IMR-90 (cell line): ENCODE data around the gene TMOD2. TPM values are rescaled to one million over a fixed set of nuclear protein-coding genes. Genes with fewer than 3 reads are reported as not detected.

Source experiments
- ATAC-seq: fragments of 200-7000 bp; cut with Tn5 transposase; 2 replicates; pipeline ENCODE4 v1.9.1; 2020; ENCODE audit warnings: low read depth, mild to moderate bottlenecking, moderate library complexity
- BruUV-seq: library from RNA; stranded (reverse); fragments of 400-500 nt; replicated peaks from 2 replicates; lab custom pipeline; 2021; lab: Mats Ljungman, UMichigan
- CTCF ChIA-PET: fragments of 300-600 bp; formaldehyde crosslinking; extraction: SDS; loops from one replicate; lab custom pipeline; 2021; ENCODE audit warnings: antibody characterized with exemption; lab: Yijun Ruan, JAX
- POLR2A ChIA-PET: fragments of 300-600 bp; sonication (Branson Sonifier 250); formaldehyde crosslinking; loops from one replicate; lab custom pipeline; 2022; ENCODE audit warnings: antibody characterized with exemption; ENCODE audit not compliant: unreplicated experiment; lab: Charles Lee
- DNase-seq: peaks from one replicate; pipeline ENCODE4 v3.0.0; 2013
- H2AFZ ChIP-seq: replicated peaks from 2 replicates; pipeline ENCODE3; 2013; ENCODE audit warnings: low read length, mild to moderate bottlenecking; ENCODE audit not compliant: poor library complexity
- H2AK5ac ChIP-seq: 2 replicates; pipeline ENCODE4 v1.6.1; 2013; ENCODE audit warnings: low read depth, low read length, inconsistent platforms
- H2AK9ac ChIP-seq: replicated peaks from 2 replicates; pipeline ENCODE3; 2013; ENCODE audit warnings: mild to moderate bottlenecking, low read depth, low read length, moderate library complexity; ENCODE audit not compliant: poor library complexity
- H2BK120ac ChIP-seq: 2 replicates; pipeline ENCODE4 v1.6.1; 2013; ENCODE audit warnings: low read depth, low read length, inconsistent platforms
- H2BK15ac ChIP-seq: 3 replicates; pipeline ENCODE4 v1.6.1; 2013; ENCODE audit warnings: low read depth, low read length, inconsistent platforms
- H2BK20ac ChIP-seq: 2 replicates; pipeline ENCODE4 v1.6.1; 2013; ENCODE audit warnings: low read depth, mild to moderate bottlenecking, inconsistent platforms, low read length, moderate library complexity
- H2BK5ac ChIP-seq: 2 replicates; pipeline ENCODE4 v1.6.1; 2013; ENCODE audit warnings: mild to moderate bottlenecking, low read depth, low read length, inconsistent platforms; ENCODE audit not compliant: poor library complexity, severe bottlenecking
- H3K14ac ChIP-seq: replicated peaks from 2 replicates; pipeline ENCODE4 v1.6.1; 2013; ENCODE audit warnings: low read depth, low read length, inconsistent platforms
- H3K18ac ChIP-seq: 2 replicates; pipeline ENCODE4 v1.6.1; 2013; ENCODE audit warnings: low read depth, low read length, control low read depth
- H3K23ac ChIP-seq: 2 replicates; pipeline ENCODE4 v1.6.1; 2013; ENCODE audit warnings: low read depth, low read length, inconsistent platforms
- H3K27ac ChIP-seq: 2 replicates; pipeline ENCODE4 v1.5.1; 2013; ENCODE audit warnings: mild to moderate bottlenecking, control low read depth, low read length; ENCODE audit not compliant: insufficient read depth
- H3K27me3 ChIP-seq: 2 replicates; pipeline ENCODE4 v1.6.1; 2013; ENCODE audit warnings: low read length; ENCODE audit not compliant: control insufficient read depth, insufficient read depth
- H3K36me3 ChIP-seq: 2 replicates; pipeline ENCODE4 v1.6.1; 2013; ENCODE audit warnings: low read length, mixed read lengths; ENCODE audit not compliant: control insufficient read depth, insufficient read depth
- H3K4ac ChIP-seq: 2 replicates; pipeline ENCODE4 v1.6.1; 2013; ENCODE audit warnings: low read depth, low read length, inconsistent platforms
- H3K4me1 ChIP-seq: 2 replicates; pipeline ENCODE4 v1.6.1; 2013; ENCODE audit warnings: low read length, mixed read lengths; ENCODE audit not compliant: control insufficient read depth, insufficient read depth
- H3K4me2 ChIP-seq: 2 replicates; pipeline ENCODE4 v1.6.1; 2013; ENCODE audit warnings: low read depth, mild to moderate bottlenecking, control low read depth, low read length, moderate library complexity
- H3K4me3 ChIP-seq: 2 replicates; pipeline ENCODE4 v1.5.1; 2013; ENCODE audit warnings: low read depth, mild to moderate bottlenecking, control low read depth, low read length, moderate library complexity; ENCODE audit not compliant: insufficient read depth
- H3K56ac ChIP-seq: 2 replicates; pipeline ENCODE4 v1.6.1; 2013; ENCODE audit warnings: low read length, inconsistent platforms; ENCODE audit not compliant: insufficient read depth; ENCODE audit errors: extremely low read depth
- H3K79me1 ChIP-seq, 2 experiments: 2 replicates each; pipeline ENCODE4 v1.6.1; 2013; ENCODE audit warnings: low read length in 2 of 2, inconsistent platforms in 1 of 2, low read depth in 1 of 2
- H3K9ac ChIP-seq: 2 replicates; pipeline ENCODE4 v1.6.1; 2013; ENCODE audit warnings: low read depth, low read length, control low read depth
- H3K9me1 ChIP-seq: 2 replicates; pipeline ENCODE4 v1.6.1; 2013; ENCODE audit warnings: low read length, inconsistent platforms; ENCODE audit not compliant: insufficient read depth
- H3K9me3 ChIP-seq: 2 replicates; pipeline ENCODE4 v1.6.1; 2013; ENCODE audit warnings: low read length; ENCODE audit not compliant: control insufficient read depth, insufficient read depth
- H4K20me1 ChIP-seq: 2 replicates; pipeline ENCODE4 v1.6.1; 2013; ENCODE audit warnings: low read length, inconsistent platforms; ENCODE audit not compliant: insufficient read depth
- H4K5ac ChIP-seq: 2 replicates; pipeline ENCODE4 v1.6.1; 2013; ENCODE audit warnings: mild to moderate bottlenecking, low read depth, low read length, control low read depth
- H4K8ac ChIP-seq, 2 experiments: 2 replicates each; pipeline ENCODE4 v1.6.1; 2013; ENCODE audit warnings: low read depth in 2 of 2, low read length in 2 of 2, control low read depth in 1 of 2, inconsistent platforms in 1 of 2
- H4K91ac ChIP-seq: 2 replicates; pipeline ENCODE4 v1.6.1; 2013; ENCODE audit warnings: low read depth, low read length, inconsistent platforms; ENCODE audit not compliant: insufficient read depth
- BHLHE40 ChIP-seq: fragments of 150-350 bp; IDR thresholded peaks from 2 replicates; pipeline ENCODE4 v1.6.1; 2016; ENCODE audit warnings: mild to moderate bottlenecking, low read depth, low read length
- CTCF ChIP-seq: conservative IDR thresholded peaks from 2 replicates; pipeline ENCODE4 v1.5.1; 2012; ENCODE audit warnings: mild to moderate bottlenecking, low read depth, low read length, improper control_type of control experiment
- FOS ChIP-seq: fragments of 150-350 bp; IDR thresholded peaks from 2 replicates; pipeline ENCODE4 v1.6.1; 2016; ENCODE audit warnings: low read depth, low read length
- MAZ ChIP-seq: IDR thresholded peaks from 2 replicates; pipeline ENCODE4 v1.6.1; 2012; ENCODE audit warnings: low read depth, mild to moderate bottlenecking, low read length, improper control_type of control experiment, moderate library complexity, borderline replicate concordance
- MXI1 ChIP-seq: IDR thresholded peaks from 2 replicates; pipeline ENCODE4 v1.6.1; 2012; ENCODE audit warnings: low read depth, mild to moderate bottlenecking, low read length, moderate library complexity, borderline replicate concordance
- NFE2L2 ChIP-seq: fragments of 150-350 bp; IDR thresholded peaks from 2 replicates; pipeline ENCODE4 v1.6.1; 2016; ENCODE audit warnings: low read depth, mild to moderate bottlenecking, low read length
- RAD21 ChIP-seq: IDR thresholded peaks from 2 replicates; pipeline ENCODE4 v1.6.1; 2012; ENCODE audit warnings: low read length, improper control_type of control experiment
- RFX5 ChIP-seq: IDR thresholded peaks from 2 replicates; pipeline ENCODE4 v1.8.0; 2012; ENCODE audit warnings: low read depth, mild to moderate bottlenecking, low read length, moderate library complexity
- USF2 ChIP-seq: fragments of 150-350 bp; IDR thresholded peaks from 2 replicates; pipeline ENCODE4 v1.6.1; 2017; ENCODE audit warnings: mild to moderate bottlenecking, antibody characterized with exemption, low read length, low read depth
- WGBS, 2 experiments: methylation state at CpG; one replicate each; pipeline versions ENCODE4 v1.1.5 to v1.1.7; 2013; ENCODE audit warnings: missing lambda C conversion rate in 2 of 2; ENCODE audit not compliant: insufficient read length in 1 of 2; ENCODE audit errors: extremely low coverage in 2 of 2; 5-methylcytosine and 5-hydroxymethylcytosine counted together
- dilution Hi-C: fragments of 300-500 bp; cut with HindIII; formaldehyde crosslinking; loops from one replicate; pipeline ENCODE4 v1.14.3; 2018; ENCODE audit warnings: low sequenced_read_pairs; ENCODE audit not compliant: unreplicated experiment
- in situ Hi-C: fragments of 300-500 bp; cut with MboI; formaldehyde crosslinking; loops from 3 replicates; pipeline ENCODE4 v1.14.3; 2019; ENCODE audit warnings: low sequenced_read_pairs, inconsistent platforms, mixed read lengths
- intact Hi-C: fragments of 100-400 bp; cut with micrococcal nuclease; formaldehyde crosslinking; loops from 2 replicates; pipeline ENCODE4 v1.10.0; 2022
- polyA plus RNA-seq, 3 experiments: library from polyadenylated mRNA; depleted of rRNA; stranded (reverse); fragments of >200 nt; gene quantifications; 2 replicates each; pipeline ENCODE4 v1.2.3, GENCODE V29; 2012; ENCODE audit warnings: low replicate concordance in 1 of 3
- total RNA-seq: library from RNA; depleted of rRNA; stranded (reverse); fragments of >200 nt; gene quantifications from 2 replicates; pipeline ENCODE4 v1.2.3, GENCODE V29; 2012

The TMOD2 gene
- total and polyA plus RNA-seq, 2 of the 4 experiments (the other 2 are of a cell fraction), result 2.8 to 5.4 TPM

- Histone ChIP-seq H3K79me1 (peaks cover 20 to 85% of the 10 kb centered on the region in 2 experiments), H4K5ac (no peak overlapping the region), H3K18ac (peak overlapping the region; percentile 65; the same call in 1 of the 2 replicates), H3K23ac (peak overlapping the region; percentile 76; the same call in 1 of the 2 replicates), H3K9me3 (no peaks in the 10 kb centered on the region), H2BK20ac (0 out of 2 replicates have a peak overlapping the region, but pooled peaks have one; percentile 24), H3K9me1 (peaks cover 18% of the 10 kb centered on the region), H3K36me3 (no peaks in the 10 kb centered on the region), H3K4me3 (no peak overlapping the region), H3K4me1 (peaks cover 20% of the 10 kb centered on the region), H3K14ac (peak overlapping the region; percentile 77), H4K8ac (no peak overlapping the region; a peak in 1 of 4 replicates), H2BK15ac (peak overlapping the region; percentile 7; the same call in 1 of the 3 replicates), H3K4ac (0 out of 2 replicates have a peak overlapping the region, but pooled peaks have one; percentile 54), H2BK5ac (peak overlapping the region; percentile 12), H2AFZ (no peak overlapping the region), H3K4me2 (peak overlapping the region; percentile 23; the same call in 1 of the 2 replicates), H3K9ac (no peak overlapping the region), H4K91ac (no peak overlapping the region; the same call in 1 of the 2 replicates), H2AK9ac (no peak overlapping the region), H3K27me3 (no peaks in the 10 kb centered on the region), H2BK120ac (peak overlapping the region; percentile 45), H3K56ac (no peak overlapping the region), H4K20me1 (peaks cover 86% of the 10 kb centered on the region; the same call in 1 of the 2 replicates), H2AK5ac (peak overlapping the region; percentile 66; the same call in 1 of the 2 replicates), H3K27ac (peak overlapping the region; percentile 48; the same call in 1 of the 2 replicates)
- in situ Hi-C loops (no loop called here), intact Hi-C loops (no loop called here), dilution Hi-C loops (no loop called here)
- TF ChIP-seq FOS (no peak), BHLHE40 (no peak), RFX5 (no peak), NFE2L2 (no peak), MXI1 (no peak), MAZ (no peak), CTCF (no peak), USF2 (no peak), RAD21 (no peak)
- ChIA-PET CTCF (interaction anchor here (0.8 kb wide), 1 partner anchor 13 kb away, joined by 3 read pairs; no protein-coding TSS in a partner anchor), POLR2A (interaction anchor here (0.8 kb wide), 1 partner anchor 12 kb away, joined by 3 read pairs; no protein-coding TSS in a partner anchor)
- no TSS peak for BruUV-seq
- WGBS, 2 experiments, result no CpG with 5 or more reads among the region's 4 CpGs
- ATAC-seq, result no peak
- DNase-seq, result peak; percentile 36
Observed at GRCh38 chr15:51844747-51845426, 93.5 kb downstream of the TMOD2 start.
